ENCODE results near the gene ACVRL1. TPM values are rescaled to one million over a fixed set of nuclear protein-coding genes. Genes with fewer than 3 reads are reported as not detected.

ACVRL1 gene
- total and polyA plus RNA-seq, 4 donors: 76.1 to 186 (median 115) TPM

GRCh38 chr12:51970904-51971646, 63.8 kb downstream of the ACVRL1 start:
- H3K9me3 ChIP-seq (ENCODE audit: control insufficient read depth in 4 of 4, insufficient read depth in 3 of 4, low read length in 3 of 4): no peaks in the 10 kb centered on the region
- no peaks in the 10 kb centered on the region for H3K27me3 ChIP-seq (ENCODE audit: control insufficient read depth in 3 of 3, insufficient read depth in 3 of 3, low read length in 2 of 3)
- H3K27ac ChIP-seq (ENCODE audit: low read depth in 1 of 2, low read length in 1 of 2): peak overlapping the region in 1 of 2 donors; percentile 58
- peak; percentile 5 for TF ChIP-seq CTCF (IDR thresholded peaks at IDR 0.05; ENCODE audit: control extremely low read depth, extremely low read depth)
- WGBS, 2 donors: 68 to 70% methylated on average over 13 of the region's 13 CpGs
- peaks cover 7 to 39% (median 11%) of the 10 kb centered on the region in 5 donors for H3K4me1 ChIP-seq (ENCODE audit: control insufficient read depth in 5 of 5, insufficient read depth in 5 of 5, low read length in 5 of 5)
- H3K36me3 ChIP-seq (ENCODE audit: control insufficient read depth in 4 of 4, insufficient read depth in 4 of 4, low read length in 4 of 4): peaks cover 4 to 6% (median 5%) of the 10 kb centered on the region in 4 donors
- DNase-seq (peak; percentile 25 to 54 (median 51)), ATAC-seq (ENCODE audit: insufficient read depth, low FRiP score) (no peak)
- H3K4me3 ChIP-seq: no peak overlapping the region
- no peak overlapping the region for H3K9ac ChIP-seq (ENCODE audit: insufficient read depth in 1 of 2, low read length in 2 of 2)

GRCh38 chr12:51971679-51972421, 64.5 kb downstream of the ACVRL1 start:
- Histone ChIP-seq H3K9ac (ENCODE audit: insufficient read depth in 1 of 2, low read length in 2 of 2) (no peak overlapping the region), H3K27ac (ENCODE audit: low read depth in 1 of 2, low read length in 1 of 2) (no peak overlapping the region), H3K27me3 (ENCODE audit: control insufficient read depth in 3 of 3, insufficient read depth in 3 of 3, low read length in 2 of 3) (no peaks in the 10 kb centered on the region), H3K4me1 (ENCODE audit: control insufficient read depth in 5 of 5, insufficient read depth in 5 of 5, low read length in 5 of 5) (peaks cover 7 to 45% (median 11%) of the 10 kb centered on the region in 5 donors), H3K4me3 (no peak overlapping the region), H3K9me3 (ENCODE audit: control insufficient read depth in 4 of 4, insufficient read depth in 3 of 4, low read length in 3 of 4) (no peaks in the 10 kb centered on the region), H3K36me3 (ENCODE audit: control insufficient read depth in 4 of 4, insufficient read depth in 4 of 4, low read length in 4 of 4) (peaks cover 5 to 12% (median 9%) of the 10 kb centered on the region in 4 donors)
- DNase-seq (no peak), ATAC-seq (ENCODE audit: insufficient read depth, low FRiP score) (no peak)
- TF ChIP-seq CTCF (IDR thresholded peaks at IDR 0.05; ENCODE audit: control extremely low read depth, extremely low read depth): no peak
- WGBS, 2 donors: 28 to 50% methylated on average over 4 of the region's 4 CpGs

GRCh38 chr12:51972422-51972812, 65.1 kb downstream of the ACVRL1 start:
- Histone ChIP-seq H3K36me3 (ENCODE audit: control insufficient read depth in 4 of 4, insufficient read depth in 4 of 4, low read length in 4 of 4) (peaks cover 5 to 14% (median 9%) of the 10 kb centered on the region in 4 donors), H3K4me3 (no peak overlapping the region), H3K9ac (ENCODE audit: insufficient read depth in 1 of 2, low read length in 2 of 2) (no peak overlapping the region), H3K4me1 (ENCODE audit: control insufficient read depth in 5 of 5, insufficient read depth in 5 of 5, low read length in 5 of 5) (peaks cover 7 to 45% (median 11%) of the 10 kb centered on the region in 5 donors), H3K27ac (ENCODE audit: low read depth in 1 of 2, low read length in 1 of 2) (peak overlapping the region in 1 of 2 donors; percentile 73), H3K9me3 (ENCODE audit: control insufficient read depth in 4 of 4, insufficient read depth in 3 of 4, low read length in 3 of 4) (no peaks in the 10 kb centered on the region), H3K27me3 (ENCODE audit: control insufficient read depth in 3 of 3, insufficient read depth in 3 of 3, low read length in 2 of 3) (no peaks in the 10 kb centered on the region)
- WGBS, 2 donors: 27 to 58% methylated on average over 5 of the region's 5 CpGs
- no peak for TF ChIP-seq CTCF (IDR thresholded peaks at IDR 0.05; ENCODE audit: control extremely low read depth, extremely low read depth)
- DNase-seq: no peak
- ATAC-seq (ENCODE audit: insufficient read depth, low FRiP score): no peak
